ENCODE results near the gene SEMA3F. TPM values are rescaled to one million over a fixed set of nuclear protein-coding genes. Genes with fewer than 3 reads are reported as not detected.

Gene SEMA3F
- total and polyA plus RNA-seq, 2 of the 4 experiments (the other 2 are of a cell fraction) = 7.3 to 23.3 TPM

GRCh38 chr3:50227390-50228183, 72.5 kb downstream of the SEMA3F start:
- Histone ChIP-seq H3K4me1 (ENCODE audit: control insufficient read depth, insufficient read depth, low read length) (peaks cover 7% of the 10 kb centered on the region), H3K4ac (ENCODE audit: low read depth, low read length) (peak overlapping the region; percentile 93), H3K18ac (ENCODE audit: low read depth, low read length) (peak overlapping the region; percentile 68), H3K9me1 (ENCODE audit: insufficient read depth, low read length) (peaks cover 9% of the 10 kb centered on the region; the same call in 1 of the 2 replicates), H3K23ac (ENCODE audit: low read depth, low read length) (peak overlapping the region; percentile 11; the same call in 1 of the 2 replicates), H4K91ac (ENCODE audit: insufficient read depth, low read depth, low read length) (peak overlapping the region; percentile 92), H4K5ac (ENCODE audit: low read depth, low read length) (peak overlapping the region; percentile 97), H3K79me1 (ENCODE audit: low read depth in 1 of 2, low read length in 2 of 2) (peaks cover 0 to 10% of the 10 kb centered on the region in 2 experiments; a peak in 2 of 4 replicates), H2AK9ac (replicated peaks; ENCODE audit: low read depth, low read length, poor library complexity) (peak overlapping the region; percentile 99), H2AK5ac (ENCODE audit: low read depth, low read length) (peak overlapping the region; percentile 97), H3K14ac (replicated peaks; ENCODE audit: low read depth, low read length) (peak overlapping the region; percentile 90), H2BK15ac (ENCODE audit: low read depth, low read length) (no peak overlapping the region), H4K8ac (ENCODE audit: low read depth in 2 of 2, low read length in 2 of 2) (peak overlapping the region; percentile 98 to 99), H2BK20ac (ENCODE audit: low read depth, low read length) (no peak overlapping the region), H2BK120ac (ENCODE audit: low read depth, low read length) (peak overlapping the region; percentile 72; the same call in 1 of the 2 replicates), H3K36me3 (ENCODE audit: control insufficient read depth, insufficient read depth, low read length) (no peaks in the 10 kb centered on the region), H3K9me3 (ENCODE audit: control insufficient read depth, insufficient read depth, low read length) (no peaks in the 10 kb centered on the region), H3K4me2 (ENCODE audit: low read depth, low read length) (peak overlapping the region; percentile 99), H2BK5ac (ENCODE audit: low read depth, low read length, poor library complexity, severe bottlenecking) (peak overlapping the region; percentile 70), H3K27me3 (ENCODE audit: control insufficient read depth, insufficient read depth, low read length) (peaks cover 3% of the 10 kb centered on the region; the same call in 1 of the 2 replicates), H4K20me1 (ENCODE audit: insufficient read depth, low read length) (no peaks in the 10 kb centered on the region), H2AFZ (replicated peaks; ENCODE audit: low read length, poor library complexity) (peak overlapping the region; percentile 97), H3K56ac (ENCODE audit: extremely low read depth, insufficient read depth, low read length) (peak overlapping the region; percentile 37; the same call in 1 of the 2 replicates), H3K9ac (ENCODE audit: low read depth, low read length) (peak overlapping the region; percentile 82), H3K4me3 (ENCODE audit: insufficient read depth, low read depth, low read length) (peak overlapping the region; percentile 82), H3K27ac (ENCODE audit: insufficient read depth, low read length) (peak overlapping the region; percentile 81)
- peak; percentile 90 for ATAC-seq (ENCODE audit: low read depth)
- in situ Hi-C loops (cut with MboI; ENCODE audit: low sequenced_read_pairs) = loop anchor here (5.0 kb wide), 2 partner anchors 35 to 45 kb away; partner anchors contain the start of gene GNAT1
- dilution Hi-C loops (cut with HindIII; ENCODE audit: low sequenced_read_pairs, unreplicated experiment) = no loop called here
- WGBS, 2 experiments (ENCODE audit: extremely low coverage in 2 of 2, insufficient read length in 1 of 2) = 0% methylated on average over 42 of the region's 51 CpGs; no CpG with 5 or more reads in 1 of the 2 experiments
- CTCF ChIA-PET = interaction anchor here (0.5 to 2.7 kb wide), 10 partner anchors 8 to 120 kb away, joined by 3 to 22 read pairs (median 4); no protein-coding TSS in a partner anchor
- POLR2A ChIA-PET (ENCODE audit: unreplicated experiment) = no interaction called here
- BruUV-seq (replicated peaks) = no TSS peak
- peak; percentile 91 for TF ChIP-seq CTCF (conservative IDR thresholded peaks at IDR 0.05; ENCODE audit: low read depth, low read length)
- TF ChIP-seq POLR2A (IDR thresholded peaks at IDR 0.05; ENCODE audit: low read depth, low read length) = peak; percentile 47; the same call in 1 of the 2 replicates
- 0 out of 2 replicates have a peak, but pooled peaks have one; percentile 71 for TF ChIP-seq MAZ (IDR thresholded peaks at IDR 0.05; ENCODE audit: borderline replicate concordance, low read depth, low read length)
- no peak for TF ChIP-seq NFE2L2 (IDR thresholded peaks at IDR 0.05; ENCODE audit: low read depth, low read length)
- peak; percentile 94 for TF ChIP-seq RAD21 (IDR thresholded peaks at IDR 0.05; ENCODE audit: low read length)
- TF ChIP-seq SMC3 (IDR thresholded peaks at IDR 0.05; ENCODE audit: low read depth, low read length) = peak; percentile 94
- peak; percentile 80 for DNase-seq
- intact Hi-C loops (cut with micrococcal nuclease) = loop anchor here (1.0 to 5.0 kb wide), 5 partner anchors 19 to 315 kb away; no protein-coding TSS in a partner anchor
